GM21717 (cell line): ENCODE results near the gene THBS1.

ENCODE experiments used
- ATAC-seq: cut with Tn5 transposase; IDR thresholded peaks from one replicate; pipeline ENCODE4 v1.9.1; 2021; ENCODE audit warnings: mild to moderate bottlenecking, moderate library complexity; ENCODE audit not compliant: unreplicated experiment

Gene THBS1

GRCh38 chr15:39588531-39589192 lies 7.8 kb downstream of the THBS1 start:
- no peak for ATAC-seq

GRCh38 chr15:39589193-39589814 lies 8.4 kb downstream of the THBS1 start:
- ATAC-seq, result no peak

- ATAC-seq, result no peak
Observed at GRCh38 chr15:39589815-39590644, 9.2 kb downstream of the THBS1 start.

GRCh38 chr15:39591141-39591895 lies 10.4 kb downstream of the THBS1 start:
- no peak for ATAC-seq

GRCh38 chr15:39591896-39592315 lies 11.0 kb downstream of the THBS1 start:
- no peak for ATAC-seq

GRCh38 chr15:39592500-39592899 lies 11.6 kb downstream of the THBS1 start:
- ATAC-seq, result no peak

- ATAC-seq, result no peak
Observed at GRCh38 chr15:39593071-39593655, 12.3 kb downstream of the THBS1 start.

GRCh38 chr15:39593656-39594445 lies 13.0 kb downstream of the THBS1 start:
- no peak for ATAC-seq

GRCh38 chr15:39594446-39595337 lies 13.8 kb downstream of the THBS1 start:
- ATAC-seq, result no peak

GRCh38 chr15:39595338-39596221 lies 14.7 kb downstream of the THBS1 start:
- ATAC-seq, result no peak

GRCh38 chr15:39596358-39597051 lies 15.6 kb downstream of the THBS1 start:
- no peak for ATAC-seq

- ATAC-seq, result no peak
Observed at GRCh38 chr15:39597336-39597735, 16.5 kb downstream of the THBS1 start.

- ATAC-seq, result no peak
Observed at GRCh38 chr15:39597751-39598185, 16.9 kb downstream of the THBS1 start.

- ATAC-seq, result no peak
Observed at GRCh38 chr15:39598186-39598850, 17.4 kb downstream of the THBS1 start.

- no peak for ATAC-seq
Observed at GRCh38 chr15:39598958-39599845, 18.3 kb downstream of the THBS1 start.

GRCh38 chr15:39599871-39600270 lies 19.0 kb downstream of the THBS1 start:
- no peak for ATAC-seq
